SK-N-SH (cell line): Measurements from ENCODE around the gene ATP2A1. TPM values are rescaled to one million over a fixed set of nuclear protein-coding genes. Genes with fewer than 3 reads are reported as not detected.

Source experiments
- CTCF ChIA-PET: fragments of 300-600, 350-600 bp; formaldehyde crosslinking; extraction: SDS; loops from one replicate; lab custom pipeline; 2021; lab: Yijun Ruan, JAX
- POLR2A ChIA-PET: fragments of 350-600 bp; sonication (Branson Sonifier 250); formaldehyde crosslinking; extraction: SDS; loops from one replicate; lab custom pipeline; 2020; ENCODE audit warnings: antibody characterized with exemption, inconsistent platforms; lab: Yijun Ruan, JAX
- DNase-seq: peaks from one replicate; pipeline ENCODE4 v3.0.0; 2012
- H2AFZ ChIP-seq: fragments of 200-600 bp; sonication (generic); 2 replicates; pipeline ENCODE4 v1.8.1; 2016; ENCODE audit warnings: antibody characterized with exemption, mild to moderate bottlenecking, low read depth
- H3F3A ChIP-seq: fragments of 200-600 bp; sonication (generic); replicated peaks from 2 replicates; pipeline ENCODE3; 2016; ENCODE audit warnings: antibody characterized with exemption, mild to moderate bottlenecking; ENCODE audit not compliant: insufficient read depth
- H3K27ac ChIP-seq, 2 experiments: fragments of 200-500 bp in 1 of 2; fragments of 200-600 bp in 1 of 2; sonication (Bioruptor generic) in 1 of 2; sonication (generic), shearing (Covaris generic) in 1 of 2; 2 replicates each; pipeline versions ENCODE4 v1.5.1 to v1.6.1; 2014 to 2016; ENCODE audit warnings: low read depth in 2 of 2, inconsistent platforms in 1 of 2, low read length in 1 of 2, mild to moderate bottlenecking in 1 of 2, mixed read lengths in 1 of 2
- H3K27me3 ChIP-seq: fragments of 200-600 bp; sonication (generic), shearing (Covaris generic); 2 replicates; pipeline ENCODE4 v1.6.1; 2016; ENCODE audit warnings: mixed run types; ENCODE audit not compliant: insufficient read depth
- H3K36me3 ChIP-seq, 2 experiments: fragments of 200-500 bp in 1 of 2; fragments of 200-600 bp in 1 of 2; sonication (Bioruptor generic) in 1 of 2; sonication (generic) in 1 of 2; replicated peaks in 1 of 2; 2 replicates each; pipeline versions ENCODE3 to v1.5.1; 2014 to 2016; ENCODE audit warnings: low read length in 1 of 2, mild to moderate bottlenecking in 1 of 2; ENCODE audit not compliant: insufficient read depth in 2 of 2, control insufficient read depth in 1 of 2
- H3K4me1 ChIP-seq, 2 experiments: fragments of 200-500 bp in 1 of 2; fragments of 200-600 bp in 1 of 2; sonication (Bioruptor generic) in 1 of 2; sonication (generic), shearing (Covaris generic) in 1 of 2; 2 replicates each; pipeline versions ENCODE4 v1.5.1 to v1.6.1; 2014 to 2016; ENCODE audit warnings: low read depth in 1 of 2, low read length in 1 of 2, mixed run types in 1 of 2; ENCODE audit not compliant: insufficient read depth in 2 of 2, control insufficient read depth in 1 of 2
- H3K4me2 ChIP-seq: fragments of 200-600 bp; sonication (generic), shearing (Covaris generic); 2 replicates; pipeline ENCODE4 v1.6.1; 2017; ENCODE audit warnings: mixed run types
- H3K4me3 ChIP-seq, 2 experiments: fragments of 200-500 bp in 1 of 2; fragments of 200-600 bp in 1 of 2; sonication (Bioruptor generic) in 1 of 2; sonication (generic), shearing (Covaris generic) in 1 of 2; 2 replicates each; pipeline versions ENCODE4 v1.5.1 to v1.8.1; 2014 to 2016; ENCODE audit warnings: low read depth in 2 of 2, inconsistent platforms in 1 of 2, low read length in 1 of 2, mild to moderate bottlenecking in 1 of 2, mixed read lengths in 1 of 2, moderate library complexity in 1 of 2
- H3K79me2 ChIP-seq: fragments of 200-600 bp; sonication (generic); 2 replicates; pipeline ENCODE4 v1.8.1; 2017; ENCODE audit warnings: mild to moderate bottlenecking; ENCODE audit not compliant: insufficient read depth
- H3K9ac ChIP-seq: fragments of 200-600 bp; sonication (generic); 2 replicates; pipeline ENCODE4 v1.6.1; 2017; ENCODE audit warnings: mixed run types
- H3K9me2 ChIP-seq: fragments of 200-600 bp; sonication (generic); 2 replicates; pipeline ENCODE4 v1.6.1; 2017; ENCODE audit warnings: mixed run types
- H3K9me3 ChIP-seq: fragments of 200-600 bp; sonication (generic); 2 replicates; pipeline ENCODE4 v1.6.1; 2017; ENCODE audit warnings: mixed run types, mild to moderate bottlenecking, moderate library complexity
- H4K20me1 ChIP-seq: fragments of 200-600 bp; sonication (generic); 2 replicates; pipeline ENCODE4 v1.6.1; 2017; ENCODE audit warnings: mild to moderate bottlenecking, mixed run types; ENCODE audit not compliant: insufficient read depth
- ELF1 ChIP-seq: IDR thresholded peaks from 2 replicates; pipeline ENCODE4 v1.4.0; 2012
- EZH2phosphoT487 ChIP-seq: fragments of 200-600 bp; sonication (generic); IDR thresholded peaks from 2 replicates; pipeline ENCODE4 v1.6.1; 2017; ENCODE audit warnings: low read depth, mixed run types, mild to moderate bottlenecking, antibody characterized with exemption, moderate library complexity, borderline replicate concordance
- FOSL2 ChIP-seq: IDR thresholded peaks from 2 replicates; pipeline ENCODE4 v1.4.0; 2012; ENCODE audit warnings: low read depth, mild to moderate bottlenecking, moderate library complexity, borderline replicate concordance
- FOXM1 ChIP-seq: IDR thresholded peaks from 2 replicates; pipeline ENCODE4 v1.4.0; 2012; ENCODE audit warnings: low read depth, mild to moderate bottlenecking
- GABPA ChIP-seq: IDR thresholded peaks from 2 replicates; pipeline ENCODE4 v1.4.0; 2012; ENCODE audit warnings: low read depth, mild to moderate bottlenecking
- JUND ChIP-seq: IDR thresholded peaks from 2 replicates; pipeline ENCODE4 v1.4.0; 2012
- MEF2A ChIP-seq: IDR thresholded peaks from 2 replicates; pipeline ENCODE4 v1.4.0; 2012; ENCODE audit warnings: low read depth, borderline replicate concordance
- PBX3 ChIP-seq: IDR thresholded peaks from 2 replicates; pipeline ENCODE4; 2012
- RFX5 ChIP-seq: IDR thresholded peaks from 2 replicates; pipeline ENCODE4 v1.6.1; 2012; ENCODE audit warnings: mild to moderate bottlenecking, improper control_type of control experiment, low read length
- TAF1 ChIP-seq: IDR thresholded peaks from 2 replicates; pipeline ENCODE4 v1.6.1; 2012; ENCODE audit warnings: low read depth, mild to moderate bottlenecking, low read length, moderate library complexity, borderline replicate concordance
- USF1 ChIP-seq: IDR thresholded peaks from 2 replicates; pipeline ENCODE4 v1.4.0; 2012; ENCODE audit warnings: low read depth, borderline replicate concordance
- YY1 ChIP-seq: IDR thresholded peaks from 2 replicates; pipeline ENCODE4 v1.4.0; 2012; ENCODE audit warnings: low read depth, mild to moderate bottlenecking
- ZBTB33 ChIP-seq: IDR thresholded peaks from 2 replicates; pipeline ENCODE4 v1.4.0; 2012; ENCODE audit warnings: low read depth, borderline replicate concordance
- WGBS: methylation state at CpG from one replicate; pipeline ENCODE4 v1.1.6; 2017; ENCODE audit warnings: low lambda C conversion rate; 5-methylcytosine and 5-hydroxymethylcytosine counted together
- polyA plus RNA-seq, 3 experiments: library from polyadenylated mRNA; depleted of rRNA; stranded (reverse); fragments of >200 nt; gene quantifications; 2 replicates each; pipeline ENCODE4 v1.2.3, GENCODE V29; 2012
- TF ChIP-seq, protein P1 (sequence below): IDR thresholded peaks from 2 replicates; pipeline ENCODE4 v1.6.1; 2012; ENCODE audit warnings: mild to moderate bottlenecking, low read depth, low read length, moderate library complexity

ATP2A1 gene
- polyA plus RNA-seq, 1 of the 3 experiments (the other 2 are of a cell fraction): 3.0 TPM

- TF ChIP-seq PBX3: no peak
- no peak for TF ChIP-seq GABPA
These were observed 54.3 kb downstream of the ATP2A1 start (continued) for GRCh38 chr16:28932339-28933141.

- no peaks in the 10 kb centered on the region for H3F3A ChIP-seq
- H2AFZ ChIP-seq: no peak overlapping the region
- H4K20me1 ChIP-seq: no peaks in the 10 kb centered on the region
- DNase-seq: no peak
- no peaks in the 10 kb centered on the region for H3K9me2 ChIP-seq
- no peaks in the 10 kb centered on the region for H3K27me3 ChIP-seq
- TF ChIP-seq, protein P1, sequence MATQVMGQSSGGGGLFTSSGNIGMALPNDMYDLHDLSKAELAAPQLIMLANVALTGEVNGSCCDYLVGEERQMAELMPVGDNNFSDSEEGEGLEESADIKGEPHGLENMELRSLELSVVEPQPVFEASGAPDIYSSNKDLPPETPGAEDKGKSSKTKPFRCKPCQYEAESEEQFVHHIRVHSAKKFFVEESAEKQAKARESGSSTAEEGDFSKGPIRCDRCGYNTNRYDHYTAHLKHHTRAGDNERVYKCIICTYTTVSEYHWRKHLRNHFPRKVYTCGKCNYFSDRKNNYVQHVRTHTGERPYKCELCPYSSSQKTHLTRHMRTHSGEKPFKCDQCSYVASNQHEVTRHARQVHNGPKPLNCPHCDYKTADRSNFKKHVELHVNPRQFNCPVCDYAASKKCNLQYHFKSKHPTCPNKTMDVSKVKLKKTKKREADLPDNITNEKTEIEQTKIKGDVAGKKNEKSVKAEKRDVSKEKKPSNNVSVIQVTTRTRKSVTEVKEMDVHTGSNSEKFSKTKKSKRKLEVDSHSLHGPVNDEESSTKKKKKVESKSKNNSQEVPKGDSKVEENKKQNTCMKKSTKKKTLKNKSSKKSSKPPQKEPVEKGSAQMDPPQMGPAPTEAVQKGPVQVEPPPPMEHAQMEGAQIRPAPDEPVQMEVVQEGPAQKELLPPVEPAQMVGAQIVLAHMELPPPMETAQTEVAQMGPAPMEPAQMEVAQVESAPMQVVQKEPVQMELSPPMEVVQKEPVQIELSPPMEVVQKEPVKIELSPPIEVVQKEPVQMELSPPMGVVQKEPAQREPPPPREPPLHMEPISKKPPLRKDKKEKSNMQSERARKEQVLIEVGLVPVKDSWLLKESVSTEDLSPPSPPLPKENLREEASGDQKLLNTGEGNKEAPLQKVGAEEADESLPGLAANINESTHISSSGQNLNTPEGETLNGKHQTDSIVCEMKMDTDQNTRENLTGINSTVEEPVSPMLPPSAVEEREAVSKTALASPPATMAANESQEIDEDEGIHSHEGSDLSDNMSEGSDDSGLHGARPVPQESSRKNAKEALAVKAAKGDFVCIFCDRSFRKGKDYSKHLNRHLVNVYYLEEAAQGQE: no peak
- TF ChIP-seq FOXM1: no peak
- no peak for TF ChIP-seq USF1
- TF ChIP-seq JUND: no peak
- no peak for TF ChIP-seq ELF1
- no peak for TF ChIP-seq EZH2phosphoT487
- TF ChIP-seq MEF2A: no peak
- TF ChIP-seq RFX5: no peak
- TF ChIP-seq ZBTB33: no peak
- no peak for TF ChIP-seq FOSL2
- no peak for TF ChIP-seq YY1
- no peak for TF ChIP-seq PBX3
- no peak for TF ChIP-seq TAF1
- no peak overlapping the region for H3K9ac ChIP-seq
- no peaks in the 10 kb centered on the region for H3K36me3 ChIP-seq
- no peaks in the 10 kb centered on the region for H3K4me1 ChIP-seq
- no peaks in the 10 kb centered on the region for H3K9me3 ChIP-seq
- H3K4me3 ChIP-seq: no peak overlapping the region
- no peak overlapping the region for H3K4me2 ChIP-seq
- H3K79me2 ChIP-seq: no peaks in the 10 kb centered on the region
- ChIA-PET CTCF (interaction anchor here (1.1 to 2.2 kb wide), 2 partner anchors 11 to 60 kb away, joined by 3 to 14 read pairs; no protein-coding TSS in a partner anchor), POLR2A (no interaction called here)
- H3K27ac ChIP-seq: no peak overlapping the region
- WGBS: 73% methylated on average over 8 of the region's 8 CpGs
These were observed 54.9 kb downstream of the ATP2A1 start for GRCh38 chr16:28933171-28933570.
